Measurements from ENCODE around the gene SLC15A3.

The SLC15A3 gene

GRCh38 chr11:60918251-60918938 lies 33.6 kb downstream of the SLC15A3 start:
- no peak overlapping the region for H3K9ac ChIP-seq (ENCODE audit: low read length)
- H3K4me2 ChIP-seq (ENCODE audit: low read length), result no peak overlapping the region
- H3F3A ChIP-seq (ENCODE audit: insufficient read depth, low read length), result no peaks in the 10 kb centered on the region
- H2AFZ ChIP-seq (ENCODE audit: low read length), result no peak overlapping the region
- H3K79me2 ChIP-seq (ENCODE audit: insufficient read depth, low read length), result peaks cover 13% of the 10 kb centered on the region; the same call in 1 of the 2 replicates
- peaks cover 27% of the 10 kb centered on the region for H3K4me1 ChIP-seq (ENCODE audit: insufficient read depth, low read length, severe bottlenecking)
- H3K9me3 ChIP-seq (ENCODE audit: low read length), result no peaks in the 10 kb centered on the region
- H3K27me3 ChIP-seq (ENCODE audit: insufficient read depth, low read length), result no peaks in the 10 kb centered on the region
- no peak for TF ChIP-seq EZH2 (IDR thresholded peaks at IDR 0.05; ENCODE audit: borderline replicate concordance, low read length)
- no peak for TF ChIP-seq CTCF (IDR thresholded peaks at IDR 0.05; ENCODE audit: low read length)
- H3K9me2 ChIP-seq (ENCODE audit: low read depth, low read length), result no peaks in the 10 kb centered on the region
- H4K20me1 ChIP-seq (ENCODE audit: insufficient read depth, low read length), result no peaks in the 10 kb centered on the region
- no peak overlapping the region for H3K4me3 ChIP-seq (ENCODE audit: low read depth, low read length, poor library complexity, severe bottlenecking)
- no peak overlapping the region for H3K27ac ChIP-seq (ENCODE audit: low read depth, low read length, poor library complexity, severe bottlenecking)
- peaks cover 55% of the 10 kb centered on the region for H3K36me3 ChIP-seq (ENCODE audit: insufficient read depth, low read length)

GRCh38 chr11:60917267-60917666 lies 34.7 kb downstream of the SLC15A3 start:
- no peaks in the 10 kb centered on the region for H4K20me1 ChIP-seq (ENCODE audit: insufficient read depth, low read length)
- H3K9me2 ChIP-seq (ENCODE audit: low read depth, low read length), result no peaks in the 10 kb centered on the region
- peaks cover 35% of the 10 kb centered on the region for H3K4me1 ChIP-seq (ENCODE audit: insufficient read depth, low read length, severe bottlenecking)
- TF ChIP-seq CTCF (IDR thresholded peaks at IDR 0.05; ENCODE audit: low read length) (no peak), EZH2 (IDR thresholded peaks at IDR 0.05; ENCODE audit: borderline replicate concordance, low read length) (no peak)
- H3K79me2 ChIP-seq (ENCODE audit: insufficient read depth, low read length), result peaks cover 13% of the 10 kb centered on the region; the same call in 1 of the 2 replicates
- no peak overlapping the region for H3K4me2 ChIP-seq (ENCODE audit: low read length)
- no peak overlapping the region for H3K9ac ChIP-seq (ENCODE audit: low read length)
- H3K27ac ChIP-seq (ENCODE audit: low read depth, low read length, poor library complexity, severe bottlenecking), result no peak overlapping the region
- peaks cover 44% of the 10 kb centered on the region for H3K36me3 ChIP-seq (ENCODE audit: insufficient read depth, low read length)
- no peaks in the 10 kb centered on the region for H3K27me3 ChIP-seq (ENCODE audit: insufficient read depth, low read length)
- no peaks in the 10 kb centered on the region for H3F3A ChIP-seq (ENCODE audit: insufficient read depth, low read length)
- H3K9me3 ChIP-seq (ENCODE audit: low read length), result no peaks in the 10 kb centered on the region
- no peak overlapping the region for H2AFZ ChIP-seq (ENCODE audit: low read length)
- no peak overlapping the region for H3K4me3 ChIP-seq (ENCODE audit: low read depth, low read length, poor library complexity, severe bottlenecking)

- H4K20me1 ChIP-seq (ENCODE audit: insufficient read depth, low read length), result no peaks in the 10 kb centered on the region
- H3K27ac ChIP-seq (ENCODE audit: low read depth, low read length, poor library complexity, severe bottlenecking), result no peak overlapping the region
- H3K4me3 ChIP-seq (ENCODE audit: low read depth, low read length, poor library complexity, severe bottlenecking), result no peak overlapping the region
- peaks cover 38% of the 10 kb centered on the region for H3K4me1 ChIP-seq (ENCODE audit: insufficient read depth, low read length, severe bottlenecking)
- no peaks in the 10 kb centered on the region for H3K9me3 ChIP-seq (ENCODE audit: low read length)
- H3K4me2 ChIP-seq (ENCODE audit: low read length), result no peak overlapping the region
- no peaks in the 10 kb centered on the region for H3F3A ChIP-seq (ENCODE audit: insufficient read depth, low read length)
- H2AFZ ChIP-seq (ENCODE audit: low read length), result no peak overlapping the region
- peaks cover 39% of the 10 kb centered on the region for H3K36me3 ChIP-seq (ENCODE audit: insufficient read depth, low read length)
- H3K9ac ChIP-seq (ENCODE audit: low read length), result no peak overlapping the region
- H3K27me3 ChIP-seq (ENCODE audit: insufficient read depth, low read length), result no peaks in the 10 kb centered on the region
- no peak for TF ChIP-seq EZH2 (IDR thresholded peaks at IDR 0.05; ENCODE audit: borderline replicate concordance, low read length)
- no peak for TF ChIP-seq CTCF (IDR thresholded peaks at IDR 0.05; ENCODE audit: low read length)
- H3K9me2 ChIP-seq (ENCODE audit: low read depth, low read length), result no peaks in the 10 kb centered on the region
- H3K79me2 ChIP-seq (ENCODE audit: insufficient read depth, low read length), result peaks cover 13% of the 10 kb centered on the region; the same call in 1 of the 2 replicates
These were observed 35.2 kb downstream of the SLC15A3 start for GRCh38 chr11:60916669-60917206.
